Superior temporal gyrus (tissue), 1 donor: ENCODE measurements around the gene ARID2.

Experiments
- DNase-seq: peaks from one replicate; pipeline ENCODE4 v3.0.0-alpha.2; 2016; ENCODE audit errors: extremely low spot score

The ARID2 gene

DNA sequence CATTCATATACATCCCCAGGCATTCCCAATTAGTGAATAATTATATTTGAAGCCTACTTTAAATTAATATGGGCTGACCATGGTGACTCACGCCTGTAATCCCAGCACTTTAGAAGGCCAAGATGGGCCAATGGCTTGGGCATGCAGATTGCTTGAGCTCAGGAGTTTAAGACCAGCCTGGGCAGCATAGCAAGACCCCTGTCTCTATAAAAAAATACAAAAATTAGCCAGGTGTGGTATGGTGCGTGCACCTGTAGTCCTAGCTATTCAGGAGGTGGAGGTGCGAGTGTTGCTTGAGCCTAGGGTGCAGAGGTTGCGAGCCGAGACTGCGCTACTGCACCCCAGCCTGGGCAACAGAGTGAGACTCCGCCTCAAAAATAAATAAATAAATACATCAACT is 7.6 kb upstream of the ARID2 start:
- DNase-seq = no peak

DNA sequence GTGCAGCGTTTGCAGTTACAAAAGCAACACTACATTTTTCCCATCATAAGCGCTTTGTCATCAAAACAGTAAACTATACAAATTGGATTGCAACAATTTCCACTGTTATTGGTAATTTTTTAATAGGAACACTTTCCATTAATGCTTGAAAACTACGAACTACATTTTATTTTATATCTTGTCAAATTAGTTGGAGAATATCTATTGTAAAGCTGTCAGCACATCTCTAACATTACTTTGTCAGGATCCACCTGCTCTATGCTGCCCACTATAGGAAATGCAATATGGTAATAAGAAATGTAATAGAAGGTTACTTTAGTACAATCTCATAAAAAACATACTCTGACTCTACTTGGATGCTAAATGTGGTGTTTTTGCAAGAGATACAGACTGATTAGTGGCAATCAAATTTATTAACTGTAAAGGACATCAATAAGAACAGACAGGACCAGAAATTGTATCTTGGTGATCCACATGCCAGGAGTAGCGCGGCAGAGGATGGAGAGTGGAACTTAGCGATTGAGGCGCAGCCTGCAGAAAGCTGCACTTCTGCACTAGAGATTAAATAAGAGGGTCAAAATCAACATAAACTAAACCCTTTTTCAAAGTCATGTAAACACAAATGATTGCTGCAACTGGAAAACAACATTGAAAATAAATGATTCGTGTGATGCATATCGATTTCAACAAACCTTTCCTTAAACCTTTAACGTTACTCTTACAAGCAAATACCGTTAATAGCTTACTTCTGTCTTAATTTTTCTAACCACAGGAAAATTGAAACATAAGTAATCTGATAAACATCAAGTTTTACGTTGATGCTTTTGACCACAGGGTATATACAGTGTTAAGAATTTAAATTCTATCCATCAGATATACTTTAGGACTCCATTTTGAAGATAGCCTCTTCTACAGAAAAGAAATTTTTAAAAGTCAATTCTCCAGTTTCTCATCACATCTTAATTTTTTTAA is 3.6 kb upstream of the ARID2 start:
- peak; percentile 89 for DNase-seq

DNA sequence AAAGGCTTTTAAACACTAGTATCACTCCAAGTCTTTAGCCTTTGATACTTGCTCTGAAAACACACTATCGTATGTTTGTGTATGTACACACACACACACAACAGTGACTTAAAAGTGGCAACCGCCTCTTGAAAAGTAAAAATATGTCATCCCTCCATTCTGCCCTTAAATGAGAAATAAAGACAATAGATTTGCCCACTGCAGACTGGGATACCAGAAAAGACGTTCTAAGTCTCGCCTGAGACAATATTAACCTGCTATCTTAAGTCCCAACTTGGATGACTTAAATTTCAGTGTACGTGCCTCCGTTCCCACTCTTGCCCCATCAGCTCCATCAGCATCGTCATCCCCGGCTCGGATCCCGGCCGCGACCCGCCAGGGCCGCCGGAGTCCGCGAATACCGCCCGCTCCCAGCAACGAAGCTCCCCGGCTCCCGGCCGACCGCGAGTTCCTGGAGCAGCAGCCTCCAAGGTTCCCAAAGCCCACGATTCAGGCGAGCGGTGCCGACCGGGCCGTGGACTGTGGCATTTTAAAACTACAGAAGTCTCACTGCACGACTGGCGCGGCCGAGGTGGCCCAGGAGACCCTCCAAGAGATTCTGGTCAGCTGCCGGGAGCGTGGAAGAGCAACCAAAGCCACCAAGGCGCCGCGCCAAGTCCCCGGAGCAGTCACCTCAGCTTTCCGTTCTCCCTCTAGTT is 2.8 kb upstream of the ARID2 start:
- DNase-seq = no peak

DNA sequence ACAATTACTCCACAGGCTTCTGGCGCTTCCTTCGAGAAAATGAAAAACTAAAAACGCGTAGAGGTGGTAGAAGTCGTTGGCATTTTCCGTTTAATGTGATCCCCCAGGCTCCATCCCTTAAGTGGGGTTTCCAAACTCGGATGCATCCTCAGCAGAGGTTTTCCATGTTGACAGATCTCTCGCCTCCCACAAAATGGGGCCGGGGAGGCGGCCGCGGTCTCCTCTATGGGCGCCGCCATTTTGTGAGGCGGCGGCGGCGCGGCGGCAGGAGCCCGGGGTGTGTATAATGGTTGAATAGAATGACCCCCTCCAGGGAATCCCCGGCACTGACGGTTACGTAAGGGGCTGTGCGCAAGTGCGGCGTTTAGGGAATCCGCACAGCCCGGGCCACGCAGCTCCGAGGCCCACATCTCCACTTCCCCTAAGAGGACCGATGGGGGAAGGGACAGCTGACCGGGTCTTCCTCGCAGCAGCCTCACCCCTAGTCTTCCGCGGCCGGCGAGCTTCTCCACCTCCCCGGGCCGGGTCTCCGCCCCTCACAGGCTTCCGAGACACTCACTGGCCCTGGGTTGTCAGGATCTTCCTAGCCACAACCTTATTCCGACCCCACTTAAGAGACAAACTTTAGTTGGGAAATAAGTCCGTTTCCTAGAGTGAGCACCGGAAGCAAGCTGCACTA is 2.1 kb upstream of the ARID2 start:
- DNase-seq = peak; percentile 96

DNA sequence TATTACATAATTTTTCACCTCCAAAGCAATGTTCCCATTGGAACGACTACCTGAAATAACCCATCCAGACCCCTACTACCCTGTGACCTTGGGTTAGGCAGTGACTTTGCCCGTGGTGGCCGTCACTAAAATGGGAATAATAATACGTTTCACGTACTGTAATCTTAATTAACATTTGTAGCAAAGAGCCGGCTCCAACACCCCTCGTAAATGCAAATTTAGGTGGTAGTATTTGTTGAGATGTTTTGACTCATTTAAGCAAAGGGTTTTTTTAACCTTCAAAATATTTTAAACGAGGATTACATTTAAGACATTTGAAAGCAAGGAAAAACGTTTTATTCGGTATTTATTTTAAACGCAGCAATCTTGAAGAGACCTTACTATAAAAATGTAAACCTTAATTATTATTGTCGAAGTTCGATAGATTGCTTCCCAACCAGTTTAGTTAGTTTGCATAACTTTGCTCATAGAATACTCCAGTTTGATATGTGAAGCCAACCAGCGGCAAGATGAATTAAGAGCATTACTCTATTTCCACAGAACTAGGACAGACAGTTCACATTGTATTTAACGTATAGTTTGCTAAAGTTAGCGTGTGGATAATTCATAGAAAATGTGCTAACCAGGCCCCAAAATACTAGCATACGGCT is 1.4 kb upstream of the ARID2 start:
- peak; percentile 85 for DNase-seq

DNA sequence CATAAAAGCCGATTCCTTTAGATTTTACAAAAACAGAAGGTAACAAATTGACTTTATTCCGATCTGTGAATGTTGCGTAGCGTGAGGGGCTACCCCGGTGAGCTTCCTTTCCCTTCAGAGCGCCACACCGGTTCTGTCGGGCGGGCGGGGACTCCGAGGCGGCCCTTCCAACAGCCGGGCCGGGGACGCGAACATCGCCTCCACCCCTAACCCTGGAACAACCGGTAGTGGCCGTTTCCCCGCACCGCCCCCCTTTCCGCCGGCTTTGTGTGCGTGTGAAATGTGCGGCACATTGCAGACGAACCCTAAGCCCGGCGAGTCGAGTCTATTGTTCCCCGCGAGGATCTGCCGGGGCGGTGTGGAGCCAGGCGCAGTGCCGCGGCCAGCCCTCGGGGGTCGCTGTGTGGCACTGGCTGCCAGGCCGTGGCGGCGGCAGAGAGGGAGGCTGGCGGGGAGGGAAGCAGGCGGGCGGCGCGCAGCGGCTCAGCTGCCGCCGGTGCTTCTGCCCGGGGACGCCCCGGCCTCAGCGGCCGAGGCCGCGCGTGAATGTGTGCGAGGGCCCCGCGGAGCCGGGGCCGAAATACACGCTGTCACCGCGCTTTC is 775 bp upstream of the ARID2 start:
- DNase-seq = peak; percentile 95

DNA sequence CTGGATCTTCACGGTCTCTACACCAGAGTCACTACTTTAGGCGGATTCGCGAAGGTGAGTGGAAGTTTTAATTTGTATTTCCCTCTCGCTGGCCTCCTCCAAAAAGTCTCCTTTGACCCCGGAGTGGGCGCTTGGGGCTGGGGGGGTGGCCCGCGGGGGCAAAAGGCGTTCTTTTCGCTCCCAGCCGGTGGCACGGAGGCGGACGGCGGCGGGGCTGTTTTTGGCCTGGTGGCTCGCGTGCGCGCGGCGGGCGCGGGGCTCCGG is 510 bp downstream of the ARID2 start:
- DNase-seq = no peak

DNA sequence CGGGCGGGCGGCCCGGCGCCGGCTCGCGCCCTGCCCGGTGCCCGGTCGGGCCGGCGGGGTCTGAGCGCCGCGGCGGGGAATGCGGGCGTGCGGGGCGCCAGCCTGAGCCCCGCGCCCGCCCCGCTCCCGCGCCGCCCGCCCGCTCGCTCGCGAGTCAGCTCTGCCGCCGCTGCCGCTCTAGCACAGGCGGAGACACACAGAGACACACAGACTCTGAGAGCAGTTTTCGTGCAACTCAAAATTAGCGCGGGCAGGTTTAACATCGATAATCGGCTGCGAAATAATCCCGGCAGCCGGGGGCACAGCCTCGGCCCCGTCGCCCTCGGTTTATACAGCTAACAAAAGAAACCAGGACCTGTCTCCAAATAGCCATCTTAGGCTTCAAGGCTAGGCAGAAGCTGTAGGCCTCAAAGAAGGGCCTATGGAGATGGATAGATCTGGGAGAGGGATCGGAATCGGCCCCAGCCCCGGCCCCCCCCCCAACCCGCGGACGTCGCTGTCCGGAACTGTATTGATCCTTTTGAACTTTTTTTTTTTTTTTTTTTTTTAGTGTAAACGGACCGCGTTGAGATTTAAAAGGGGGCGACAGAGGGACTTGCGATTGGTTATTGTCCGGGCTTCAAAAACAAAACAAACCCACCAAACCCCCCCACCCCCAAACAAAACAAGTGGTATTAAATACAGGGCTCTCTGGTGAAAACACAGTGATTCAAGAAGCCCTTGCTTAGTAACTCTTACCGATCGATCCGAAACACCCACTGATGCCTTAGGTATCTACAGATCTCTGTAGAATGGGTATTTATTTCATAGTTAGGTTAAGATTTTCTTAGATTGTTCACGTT is 1.1 kb downstream of the ARID2 start:
- DNase-seq = peak; percentile 77

DNA sequence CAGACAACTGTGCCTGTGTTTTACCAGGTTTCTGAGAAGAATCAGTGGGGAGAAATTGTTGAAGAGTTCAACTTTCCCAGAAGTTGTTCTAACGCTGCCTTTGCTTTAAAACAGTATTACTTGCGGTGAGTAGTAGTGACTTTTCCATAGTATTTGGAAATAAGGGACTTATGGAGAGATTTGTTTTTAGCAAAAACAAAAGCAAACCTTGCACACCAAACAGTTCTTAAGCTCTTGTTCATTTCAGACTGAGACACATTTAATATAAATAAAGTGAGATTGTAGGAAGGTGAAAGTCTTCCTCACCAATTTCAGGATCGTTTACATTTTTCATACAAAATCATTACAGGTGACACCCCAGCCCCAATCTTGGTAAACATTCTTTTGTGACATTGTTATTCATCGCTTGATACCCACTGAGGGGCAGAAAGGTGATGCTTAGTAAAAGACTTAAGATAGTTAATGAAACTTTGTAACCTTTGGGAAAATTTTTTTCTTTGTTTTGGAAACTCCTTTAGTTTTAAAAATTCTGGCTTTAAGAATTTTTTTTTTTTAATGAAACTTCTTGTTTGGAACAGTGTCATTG is 1.8 kb downstream of the ARID2 start:
- peak; percentile 70 for DNase-seq

DNA sequence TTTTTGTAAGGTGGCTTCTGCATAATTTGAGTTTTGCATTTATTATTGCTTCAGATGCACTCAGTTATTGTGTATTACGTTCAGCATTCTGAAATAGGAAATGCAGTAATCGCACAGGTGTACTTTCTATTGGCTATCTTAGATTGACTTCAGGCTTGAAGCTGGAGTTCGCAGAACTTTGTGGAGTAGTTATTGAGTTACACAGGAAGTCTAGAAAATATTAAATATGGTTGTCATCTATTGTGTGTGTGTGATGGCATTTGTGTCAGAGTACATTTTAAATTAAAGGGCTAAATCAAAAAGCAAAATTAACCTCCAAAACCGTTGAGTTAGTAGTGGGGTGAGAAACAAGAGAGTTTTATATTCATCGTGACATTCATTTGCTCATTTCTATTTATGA is 2.7 kb downstream of the ARID2 start:
- peak; percentile 16 for DNase-seq

DNA sequence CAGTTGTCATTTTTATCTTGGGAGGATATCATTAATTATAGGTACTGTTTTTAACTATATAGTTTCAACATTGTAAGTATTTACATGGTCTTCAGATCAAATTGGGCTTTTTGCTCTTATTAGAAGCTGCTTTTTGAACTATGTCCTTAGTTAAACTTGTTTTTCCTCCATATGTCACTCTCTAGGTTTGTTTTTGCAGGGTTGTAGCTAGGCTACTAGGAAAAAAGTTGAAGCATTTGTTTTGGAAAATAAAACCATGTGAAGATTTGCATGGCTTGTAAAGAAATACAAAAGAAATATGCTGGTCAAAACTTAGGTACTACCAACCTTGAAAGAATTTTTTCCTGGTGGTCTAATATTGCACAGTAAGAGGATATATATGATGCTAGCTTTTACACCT is 3.4 kb downstream of the ARID2 start:
- peak; percentile 32 for DNase-seq

DNA sequence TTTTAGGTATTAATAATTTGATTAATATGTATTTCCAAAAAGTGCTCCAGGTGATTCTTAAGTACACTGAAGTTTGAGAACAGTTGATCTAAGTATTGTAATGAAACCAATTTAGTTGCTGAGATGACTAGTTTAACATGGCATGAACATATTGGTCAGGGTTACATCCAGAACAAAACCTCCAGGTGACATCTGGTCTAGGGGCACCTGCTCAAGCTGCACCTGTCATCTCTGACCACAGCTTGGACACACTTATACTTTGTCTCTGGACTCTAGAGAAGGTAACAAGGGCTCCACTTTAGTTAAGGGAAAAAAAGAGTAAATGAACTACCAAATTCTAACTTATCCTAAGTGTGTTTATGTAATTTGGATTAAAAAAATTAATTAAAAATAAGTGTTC is 8.1 kb downstream of the ARID2 start:
- no peak for DNase-seq

DNA sequence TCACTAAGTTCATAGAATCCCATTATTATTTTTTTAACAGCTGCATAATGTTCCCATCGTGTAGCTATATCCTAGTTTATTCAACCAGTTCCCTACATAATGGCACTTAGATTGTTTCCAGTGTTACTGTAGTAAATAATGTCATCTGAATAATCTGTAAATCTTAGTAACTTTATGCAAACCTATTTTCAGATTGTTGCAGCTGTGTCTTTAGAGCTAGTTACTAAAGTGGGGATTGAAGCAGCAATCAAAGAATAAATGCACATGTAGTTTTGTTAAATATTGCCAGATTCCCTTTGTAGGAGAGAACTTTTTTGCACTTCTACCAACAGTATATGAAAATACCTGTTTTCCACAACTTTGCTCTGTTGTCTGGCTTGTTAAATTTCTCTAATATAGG is 13.1 kb downstream of the ARID2 start:
- DNase-seq = no peak

DNA sequence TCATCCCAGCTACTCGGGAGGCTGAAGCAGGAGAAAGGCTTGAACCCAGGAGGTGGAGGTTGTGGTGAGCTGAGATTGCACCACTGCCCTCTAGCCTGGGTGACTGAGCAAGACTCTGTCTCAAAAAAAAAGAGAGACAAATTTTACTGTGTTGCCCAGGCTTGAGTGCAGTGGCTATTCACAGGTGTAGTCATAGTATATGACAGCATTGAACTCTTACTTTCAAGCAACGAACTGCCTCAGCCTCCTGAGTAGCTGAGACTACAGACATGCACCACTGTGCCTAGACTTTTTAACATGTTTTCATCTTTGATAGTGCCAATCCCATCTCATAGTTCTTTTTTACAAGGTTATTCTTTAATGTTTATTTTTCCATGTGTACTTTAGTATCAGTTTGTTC is 13.7 kb downstream of the ARID2 start:
- DNase-seq = no peak

DNA sequence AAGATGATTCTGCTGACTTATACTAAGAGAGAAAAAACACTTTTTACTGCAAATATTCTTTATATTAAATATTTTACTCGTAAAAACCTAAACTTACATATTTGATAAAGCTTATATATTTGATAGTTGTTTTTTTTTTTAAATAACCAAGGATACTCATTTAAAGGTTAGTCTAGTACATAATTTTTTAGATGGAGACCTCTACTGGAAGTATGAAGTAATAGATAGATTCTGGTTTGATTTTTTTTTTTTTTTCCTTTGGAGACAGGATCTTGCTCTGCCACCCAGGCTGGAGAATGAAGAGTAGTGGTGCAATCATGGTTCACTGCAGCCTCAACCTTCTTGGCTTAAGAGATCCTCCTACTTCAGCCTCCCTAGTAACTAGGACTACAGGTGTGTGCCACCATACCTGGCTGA is 16.4 kb downstream of the ARID2 start:
- no peak for DNase-seq

DNA sequence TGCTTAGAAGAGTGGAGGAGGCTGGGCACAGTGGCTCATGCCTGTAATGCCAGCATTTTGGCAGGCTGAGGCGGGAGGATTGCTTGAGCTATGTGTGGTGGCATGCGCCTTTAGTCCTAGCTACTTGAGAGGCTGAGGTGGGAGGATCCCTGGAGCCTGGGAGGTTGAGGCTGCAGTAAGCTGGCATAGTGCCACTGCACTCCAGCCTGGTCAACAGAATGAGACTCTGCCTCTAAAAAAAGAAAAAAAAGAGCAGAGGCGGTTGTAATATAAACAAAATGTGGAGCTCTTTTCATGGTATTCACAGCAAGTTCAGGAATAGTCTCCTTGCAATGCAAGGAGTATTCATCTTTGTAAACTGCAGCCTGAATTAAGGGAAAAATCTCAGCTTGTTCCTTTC is 27.2 kb downstream of the ARID2 start:
- no peak for DNase-seq

DNA sequence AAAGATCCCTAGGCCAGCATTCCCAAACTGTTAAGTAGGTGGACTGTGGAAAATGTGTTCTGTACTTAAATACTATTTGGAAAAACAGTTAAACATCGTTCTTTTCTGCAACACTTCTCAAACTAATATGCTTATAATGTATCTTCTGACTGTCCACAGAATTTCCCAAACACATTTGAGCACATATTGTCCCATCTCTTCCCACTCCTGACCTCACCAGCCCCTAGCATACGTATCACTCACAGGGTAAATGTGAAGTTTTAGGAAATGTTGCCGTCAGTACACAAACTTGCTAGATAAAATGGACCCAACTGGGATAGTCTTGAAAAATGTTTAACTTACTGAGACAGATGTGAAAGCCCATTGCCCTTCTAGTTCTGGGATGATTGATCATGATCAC is 27.7 kb downstream of the ARID2 start:
- no peak for DNase-seq

DNA sequence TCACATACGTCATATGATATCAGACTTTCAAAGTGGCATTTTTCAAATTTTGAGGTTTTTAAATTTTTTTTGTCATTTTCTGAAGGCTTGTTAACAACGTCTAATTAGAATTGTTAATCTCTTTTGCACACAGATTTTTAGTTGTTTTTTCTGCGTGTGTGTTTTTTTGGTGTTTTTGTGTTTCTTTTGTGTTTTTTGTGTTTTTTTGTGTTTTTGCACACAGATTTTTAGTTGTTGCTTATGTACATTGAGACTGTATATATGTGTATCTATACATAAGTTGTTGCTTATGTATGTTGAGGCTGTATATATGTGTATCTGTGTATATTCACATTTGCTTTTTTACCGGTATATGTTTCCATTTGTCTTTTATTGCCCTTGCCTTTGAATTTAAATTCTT is 30.8 kb downstream of the ARID2 start:
- DNase-seq = no peak

DNA sequence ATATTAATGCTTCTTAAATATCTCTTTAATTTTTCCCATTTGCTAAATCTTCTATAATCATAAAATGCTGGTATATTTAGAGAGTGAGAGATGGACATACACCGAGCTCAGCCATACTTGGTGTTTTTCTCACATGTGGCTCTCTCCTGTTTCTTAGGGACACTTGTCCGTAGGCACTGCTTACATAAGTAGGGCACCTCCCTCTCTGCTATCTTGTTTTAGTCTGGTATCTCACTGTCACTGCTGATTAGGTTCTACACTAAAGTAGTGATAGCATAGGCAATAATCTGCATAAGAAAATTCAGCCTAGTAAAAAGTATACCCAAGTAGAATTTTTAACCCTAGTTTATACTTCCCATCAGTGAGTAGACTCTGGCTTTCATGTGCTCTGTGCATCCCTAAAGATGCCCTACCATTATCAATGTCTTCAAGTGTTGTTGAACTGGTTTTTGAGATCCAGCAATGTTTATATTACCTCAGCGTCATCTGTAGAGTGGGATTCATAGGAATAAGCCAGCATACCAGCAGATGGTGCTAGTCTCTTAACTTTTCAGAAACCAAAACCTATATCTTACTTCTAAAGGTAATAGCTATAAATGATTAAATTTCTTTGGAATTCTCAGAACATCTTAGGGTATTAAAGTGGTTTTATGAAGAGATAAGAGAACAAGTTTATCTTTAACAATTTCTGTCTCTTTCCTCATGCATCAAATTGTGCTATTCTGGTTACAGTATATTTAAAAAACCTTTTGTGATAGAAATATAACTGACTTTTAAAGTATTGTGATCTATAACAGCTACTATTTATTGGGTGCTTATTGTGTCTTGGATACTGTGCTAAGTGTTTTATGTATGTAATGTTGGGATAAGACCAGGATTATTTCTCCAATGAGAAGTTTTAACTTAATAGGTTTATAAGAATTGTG is 32.9 kb downstream of the ARID2 start:
- DNase-seq = peak; percentile 84
